MCF 10A (cell line): Measurements from ENCODE around the gene ZNF791. TPM values are rescaled to one million over a fixed set of nuclear protein-coding genes. Genes with fewer than 3 reads are reported as not detected.

ENCODE experiments used
- BruUV-seq: library from RNA; stranded (reverse); fragments of 400-500 nt; replicated peaks from 2 replicates; lab custom pipeline; 2021; lab: Mats Ljungman, UMichigan
- CTCF ChIA-PET: fragments of 300-600 bp; sonication (Branson Sonifier 250); formaldehyde crosslinking; extraction: SDS; loops from one replicate; lab custom pipeline; 2021; ENCODE audit warnings: antibody characterized with exemption, inconsistent platforms; lab: Yijun Ruan, JAX
- POLR2A ChIA-PET: fragments of 300-600, 350-650 bp; sonication (Branson Sonifier 250); formaldehyde crosslinking; extraction: SDS; loops from one replicate; lab custom pipeline; 2020; ENCODE audit warnings: antibody characterized with exemption, inconsistent platforms; lab: Yijun Ruan, JAX
- DNase-seq: peaks from one replicate; pipeline ENCODE4 v3.0.0-alpha.2; 2018; ENCODE audit not compliant: unreplicated experiment
- H3K27ac Mint-ChIP-seq: one replicate; pipeline ENCODE4 v1.8.0; 2022; ENCODE audit warnings: mild to moderate bottlenecking, low read depth, mixed read lengths; ENCODE audit not compliant: unreplicated experiment
- H3K27me3 Mint-ChIP-seq: one replicate; pipeline ENCODE4 v1.8.0; 2022; ENCODE audit warnings: mixed read lengths; ENCODE audit not compliant: insufficient read depth, unreplicated experiment
- H3K36me3 Mint-ChIP-seq: one replicate; pipeline ENCODE4 v1.8.0; 2022; ENCODE audit warnings: mild to moderate bottlenecking, moderate library complexity, mixed read lengths; ENCODE audit not compliant: insufficient read depth, unreplicated experiment
- H3K4me1 Mint-ChIP-seq: one replicate; pipeline ENCODE4 v1.8.0; 2022; ENCODE audit warnings: mixed read lengths; ENCODE audit not compliant: insufficient read depth, unreplicated experiment
- H3K4me3 Mint-ChIP-seq: one replicate; pipeline ENCODE4 v1.8.0; 2022; ENCODE audit warnings: mild to moderate bottlenecking, moderate library complexity, mixed read lengths; ENCODE audit not compliant: unreplicated experiment
- H3K9me3 Mint-ChIP-seq: one replicate; pipeline ENCODE4 v1.8.0; 2022; ENCODE audit warnings: mixed read lengths; ENCODE audit not compliant: unreplicated experiment
- intact Hi-C: fragments of 100-400 bp; cut with micrococcal nuclease; formaldehyde crosslinking; loops from 2 replicates; pipeline ENCODE4 v1.14.1; 2022
- total RNA-seq: library from RNA; stranded (reverse); gene quantifications from 2 replicates; pipeline ENCODE4 v1.2.3, GENCODE V29; 2022
- TF ChIP-seq, protein P1 (sequence below): fragments of 200-600 bp; IDR thresholded peaks from one replicate; pipeline ENCODE4 v1.8.0; 2022; ENCODE audit warnings: antibody characterized with exemption, mild to moderate bottlenecking; ENCODE audit not compliant: unreplicated experiment

The ZNF791 gene
- total RNA-seq, 1 experiment from 2014 or later: 23.7 TPM

DNA sequence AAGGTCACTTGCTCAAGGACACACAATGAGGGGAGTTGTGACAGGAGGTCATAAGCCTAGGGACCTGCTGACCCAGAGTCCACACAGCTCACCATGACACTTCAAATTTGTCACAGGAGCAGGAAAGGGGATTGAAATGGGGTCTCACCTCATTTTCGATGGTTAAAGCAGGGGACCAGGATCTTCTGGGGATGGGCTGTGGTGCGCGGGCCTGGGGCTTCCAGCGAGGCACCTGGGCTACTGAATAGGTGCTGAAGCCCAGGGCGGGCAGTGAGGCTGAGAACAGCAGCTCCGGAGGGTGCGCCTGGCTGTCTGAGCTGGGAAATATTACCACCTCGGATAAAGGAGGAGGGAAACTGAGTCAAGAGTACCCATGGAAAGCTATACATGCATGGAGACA is 44.8 kb downstream of the ZNF791 start:
- H3K9me3 Mint-ChIP-seq: no peaks in the 10 kb centered on the region

DNA sequence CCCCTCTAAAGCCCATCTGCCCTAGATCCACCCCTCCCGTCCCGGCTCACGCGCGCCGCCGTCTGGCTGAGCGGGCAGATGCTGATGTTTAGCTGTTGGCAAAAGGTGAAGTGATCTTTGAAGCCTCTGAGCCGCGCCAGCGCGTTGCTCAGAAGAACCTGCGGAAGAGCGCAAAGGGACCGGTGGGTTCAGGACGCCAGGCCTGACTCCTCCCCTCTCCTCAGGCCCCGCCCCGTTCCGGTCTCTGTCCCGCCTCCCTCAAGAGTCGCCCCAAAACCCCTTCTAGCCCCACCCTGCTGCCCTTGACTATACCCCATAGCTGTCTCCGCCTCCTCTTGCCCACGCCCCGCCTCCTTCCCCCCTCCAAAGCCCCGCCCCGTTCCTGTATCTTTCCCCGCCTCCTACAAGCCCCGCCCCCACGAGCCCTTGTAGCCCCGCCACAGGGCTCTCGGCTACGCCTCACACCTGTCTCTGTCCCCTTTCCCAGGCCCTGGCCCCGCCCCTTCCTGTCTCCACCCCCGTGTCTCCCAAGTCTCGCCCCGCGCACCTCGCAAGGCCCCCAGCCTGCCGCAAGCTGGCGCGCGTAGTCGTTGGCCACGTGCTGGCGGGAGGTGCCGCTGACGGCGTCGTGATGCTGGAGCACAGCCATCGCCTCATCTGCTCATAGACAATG is 46.3 kb downstream of the ZNF791 start:
- H3K27ac Mint-ChIP-seq: no peak overlapping the region
- ChIA-PET CTCF (no interaction called here), POLR2A (no interaction called here)
- TF ChIP-seq, protein P1, sequence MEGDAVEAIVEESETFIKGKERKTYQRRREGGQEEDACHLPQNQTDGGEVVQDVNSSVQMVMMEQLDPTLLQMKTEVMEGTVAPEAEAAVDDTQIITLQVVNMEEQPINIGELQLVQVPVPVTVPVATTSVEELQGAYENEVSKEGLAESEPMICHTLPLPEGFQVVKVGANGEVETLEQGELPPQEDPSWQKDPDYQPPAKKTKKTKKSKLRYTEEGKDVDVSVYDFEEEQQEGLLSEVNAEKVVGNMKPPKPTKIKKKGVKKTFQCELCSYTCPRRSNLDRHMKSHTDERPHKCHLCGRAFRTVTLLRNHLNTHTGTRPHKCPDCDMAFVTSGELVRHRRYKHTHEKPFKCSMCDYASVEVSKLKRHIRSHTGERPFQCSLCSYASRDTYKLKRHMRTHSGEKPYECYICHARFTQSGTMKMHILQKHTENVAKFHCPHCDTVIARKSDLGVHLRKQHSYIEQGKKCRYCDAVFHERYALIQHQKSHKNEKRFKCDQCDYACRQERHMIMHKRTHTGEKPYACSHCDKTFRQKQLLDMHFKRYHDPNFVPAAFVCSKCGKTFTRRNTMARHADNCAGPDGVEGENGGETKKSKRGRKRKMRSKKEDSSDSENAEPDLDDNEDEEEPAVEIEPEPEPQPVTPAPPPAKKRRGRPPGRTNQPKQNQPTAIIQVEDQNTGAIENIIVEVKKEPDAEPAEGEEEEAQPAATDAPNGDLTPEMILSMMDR: no peak
- no TSS peak for BruUV-seq
- peaks cover 33% of the 10 kb centered on the region for H3K36me3 Mint-ChIP-seq
- no peaks in the 10 kb centered on the region for H3K27me3 Mint-ChIP-seq
- no peaks in the 10 kb centered on the region for H3K9me3 Mint-ChIP-seq
- DNase-seq: no peak
- H3K4me3 Mint-ChIP-seq: no peak overlapping the region
- intact Hi-C loops: no loop called here
- H3K4me1 Mint-ChIP-seq: no peaks in the 10 kb centered on the region

More for the DNA sequence above, 44.8 kb downstream of the ZNF791 start:
- Mint-ChIP-seq H3K36me3 (peaks cover 18% of the 10 kb centered on the region), H3K4me1 (no peaks in the 10 kb centered on the region), H3K27me3 (no peaks in the 10 kb centered on the region), H3K4me3 (no peak overlapping the region), H3K27ac (no peak overlapping the region)
- DNase-seq: no peak
- POLR2A ChIA-PET: interaction anchor here (0.7 to 0.8 kb wide), 2 partner anchors 22 to 45 kb away, joined by 3 to 5 read pairs; partner anchors contain the start of genes ZNF490 and ZNF791
- TF ChIP-seq, protein P1: no peak
- no TSS peak for BruUV-seq
- intact Hi-C loops: no loop called here
- CTCF ChIA-PET: interaction anchor here (0.6 to 1.4 kb wide), 2 partner anchors 16 to 956 kb away, joined by 3 to 4 read pairs; no protein-coding TSS in a partner anchor

DNA sequence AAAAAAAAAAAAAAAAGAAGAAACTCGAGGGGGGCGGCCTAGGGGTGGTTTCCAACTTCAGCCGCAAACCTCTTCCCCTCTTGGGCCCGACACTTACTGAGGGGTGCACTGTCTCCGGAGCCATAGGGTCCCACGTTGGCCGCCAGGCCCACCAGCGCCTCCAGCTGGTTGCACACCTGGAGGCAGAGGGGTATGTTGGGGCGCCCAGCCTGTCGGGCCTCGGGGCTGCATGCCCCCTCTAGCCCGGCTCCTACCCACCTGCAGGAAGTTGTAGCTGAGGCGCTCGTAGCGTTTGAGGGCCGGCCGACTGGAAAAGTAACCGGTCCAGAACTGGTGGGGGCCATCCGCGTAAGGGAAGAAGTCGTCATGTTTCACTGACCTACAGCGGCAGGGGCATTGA is 47.2 kb downstream of the ZNF791 start:
- CTCF ChIA-PET: interaction anchor here (0.6 to 0.9 kb wide), 2 partner anchors 9 to 14 kb away, joined by 3 read pairs; partner anchors contain the start of genes MAN2B1 and WDR83
- POLR2A ChIA-PET: no interaction called here
- TF ChIP-seq, protein P1: no peak

DNA sequence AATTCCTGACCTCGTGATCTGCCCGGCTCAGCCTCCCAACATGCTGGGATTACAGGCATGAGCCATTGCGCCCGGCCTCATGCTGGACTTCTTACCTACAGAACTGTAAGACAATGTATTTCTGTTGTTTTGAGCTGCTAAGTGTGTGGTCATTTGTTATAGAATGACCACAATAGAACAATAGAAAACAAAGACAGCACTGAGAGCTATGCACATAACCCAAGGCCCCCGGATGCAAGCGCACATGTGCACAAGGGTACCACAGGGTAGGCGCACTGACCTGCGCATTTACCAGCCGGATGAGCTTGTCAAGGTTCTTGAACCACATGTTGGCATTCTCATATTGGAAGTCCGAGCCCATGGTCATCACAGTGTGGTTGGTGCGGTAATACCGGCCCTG is 50.3 kb downstream of the ZNF791 start:
- intact Hi-C loops: loop anchor here (10.0 kb wide), 1 partner anchor 496 kb away; the partner anchor contains the start of gene ZNF136
- CTCF ChIA-PET: interaction anchor here (0.6 kb wide), 1 partner anchor 10 kb away, joined by 4 read pairs; no protein-coding TSS in a partner anchor
- Mint-ChIP-seq H3K4me1 (peaks cover 5% of the 10 kb centered on the region), H3K4me3 (no peak overlapping the region), H3K9me3 (no peaks in the 10 kb centered on the region), H3K27ac (no peak overlapping the region), H3K27me3 (no peaks in the 10 kb centered on the region), H3K36me3 (peaks cover 49% of the 10 kb centered on the region)
- no TSS peak for BruUV-seq
- TF ChIP-seq, protein P1: no peak
- no peak for DNase-seq
- POLR2A ChIA-PET: no interaction called here

More for the DNA sequence above, 47.2 kb downstream of the ZNF791 start:
- BruUV-seq: no TSS peak
- no peak overlapping the region for H3K27ac Mint-ChIP-seq
- no peak for DNase-seq
- intact Hi-C loops: no loop called here
- no peak overlapping the region for H3K4me3 Mint-ChIP-seq
- no peaks in the 10 kb centered on the region for H3K9me3 Mint-ChIP-seq
- H3K4me1 Mint-ChIP-seq: no peaks in the 10 kb centered on the region
- peaks cover 40% of the 10 kb centered on the region for H3K36me3 Mint-ChIP-seq
- H3K27me3 Mint-ChIP-seq: no peaks in the 10 kb centered on the region
